ENCODE data around the gene GABBR2.
A peak's percentile ranks its signal among the peaks of the same experiment; 100 is the strongest.
"Not testable (repeated sequence)": the region's sequence is repeated elsewhere in the genome, so short reads cannot be mapped to it uniquely, and the experiment has no call there.

Gene GABBR2

DNA sequence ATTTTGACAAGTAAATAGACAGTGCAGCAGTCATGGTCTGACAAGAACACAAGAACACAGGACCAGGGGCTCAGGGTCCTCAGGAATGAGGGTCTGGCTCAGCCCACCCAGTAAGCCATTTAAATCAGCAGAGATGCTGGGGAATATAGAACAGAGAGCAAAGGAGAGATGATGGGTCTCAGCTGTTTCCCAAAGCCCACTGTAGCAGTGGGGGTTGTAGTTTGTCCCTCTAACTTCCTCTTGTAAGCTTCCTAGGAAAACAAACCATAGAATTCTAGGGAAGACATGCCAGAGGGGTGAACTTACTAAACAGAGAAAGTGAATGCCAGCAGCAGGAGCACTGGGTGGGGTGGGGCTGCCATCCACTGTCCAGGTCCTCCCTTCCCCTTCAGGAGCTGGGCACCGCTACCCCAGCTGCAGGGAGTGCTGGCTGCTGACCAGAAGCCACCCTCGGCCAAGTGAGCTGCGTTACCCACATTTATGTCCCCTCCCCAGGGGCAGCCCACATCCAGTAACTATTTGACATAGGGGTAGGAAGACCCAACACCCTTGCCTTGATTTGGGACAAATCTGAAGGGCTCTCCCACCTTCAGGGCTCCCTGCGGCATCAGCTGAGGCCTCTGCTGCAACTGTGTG is 41.6 kb downstream of the GABBR2 start:
- TF ChIP-seq, protein P1, sequence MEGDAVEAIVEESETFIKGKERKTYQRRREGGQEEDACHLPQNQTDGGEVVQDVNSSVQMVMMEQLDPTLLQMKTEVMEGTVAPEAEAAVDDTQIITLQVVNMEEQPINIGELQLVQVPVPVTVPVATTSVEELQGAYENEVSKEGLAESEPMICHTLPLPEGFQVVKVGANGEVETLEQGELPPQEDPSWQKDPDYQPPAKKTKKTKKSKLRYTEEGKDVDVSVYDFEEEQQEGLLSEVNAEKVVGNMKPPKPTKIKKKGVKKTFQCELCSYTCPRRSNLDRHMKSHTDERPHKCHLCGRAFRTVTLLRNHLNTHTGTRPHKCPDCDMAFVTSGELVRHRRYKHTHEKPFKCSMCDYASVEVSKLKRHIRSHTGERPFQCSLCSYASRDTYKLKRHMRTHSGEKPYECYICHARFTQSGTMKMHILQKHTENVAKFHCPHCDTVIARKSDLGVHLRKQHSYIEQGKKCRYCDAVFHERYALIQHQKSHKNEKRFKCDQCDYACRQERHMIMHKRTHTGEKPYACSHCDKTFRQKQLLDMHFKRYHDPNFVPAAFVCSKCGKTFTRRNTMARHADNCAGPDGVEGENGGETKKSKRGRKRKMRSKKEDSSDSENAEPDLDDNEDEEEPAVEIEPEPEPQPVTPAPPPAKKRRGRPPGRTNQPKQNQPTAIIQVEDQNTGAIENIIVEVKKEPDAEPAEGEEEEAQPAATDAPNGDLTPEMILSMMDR (IDR thresholded peaks at IDR 0.05; ENCODE audit: low read depth, low read length), result no peak
- no peak overlapping the region for H3K4me3 ChIP-seq (replicated peaks in 1 of 2; ENCODE audit: low read depth in 2 of 2, low read length in 2 of 2)
- DNase-seq (ENCODE audit: low read depth in 2 of 2), result no peak

DNA sequence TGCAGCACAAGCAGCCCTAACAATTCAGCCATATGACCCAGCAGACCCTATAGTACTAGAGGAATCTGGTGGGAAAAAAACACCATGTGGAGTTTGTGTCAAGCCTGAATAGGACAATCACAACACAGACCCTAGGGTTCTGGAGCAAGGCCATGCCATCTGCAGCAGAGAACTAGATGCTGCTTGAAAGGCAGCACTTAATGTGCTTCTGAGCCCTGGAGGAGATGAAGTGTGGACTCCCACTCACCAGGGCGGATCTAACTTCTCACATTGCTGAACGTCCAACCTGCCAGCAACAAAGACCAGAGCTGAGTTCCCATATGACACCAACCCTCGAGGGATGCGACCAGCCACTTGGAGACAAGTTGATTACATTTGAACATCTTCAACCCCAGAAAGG is 43.2 kb downstream of the GABBR2 start:
- TF ChIP-seq, protein P1 (IDR thresholded peaks at IDR 0.05; ENCODE audit: low read depth, low read length), result no peak
- H3K4me3 ChIP-seq (replicated peaks in 1 of 2; ENCODE audit: low read depth in 2 of 2, low read length in 2 of 2), result no peak overlapping the region
- DNase-seq (ENCODE audit: low read depth in 2 of 2), result no peak

DNA sequence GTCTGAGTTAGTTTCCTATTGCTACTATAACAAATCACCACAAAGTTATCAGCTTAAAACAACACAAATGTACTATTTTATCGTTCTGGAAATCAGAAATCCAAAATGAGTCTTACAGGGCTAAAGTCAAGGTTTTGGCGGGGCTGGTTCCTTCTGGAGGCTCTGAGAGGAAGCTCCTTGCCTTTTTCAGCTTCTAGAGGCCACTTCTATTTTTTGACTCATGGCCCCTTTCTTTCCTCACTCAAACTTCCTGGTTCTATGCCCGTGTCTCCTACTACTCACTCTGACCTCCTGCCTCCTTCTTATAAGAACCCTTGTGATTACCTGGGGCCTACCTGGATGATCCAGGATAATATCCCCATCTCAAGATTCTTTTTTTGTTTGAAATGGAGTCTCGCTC is 48.2 kb downstream of the GABBR2 start:
- TF ChIP-seq, protein P1 (IDR thresholded peaks at IDR 0.05; ENCODE audit: low read depth, low read length), result no peak
- no peak overlapping the region for H3K4me3 ChIP-seq (replicated peaks in 1 of 2; ENCODE audit: low read depth in 2 of 2, low read length in 2 of 2)
- peak; percentile 21 to 28 for DNase-seq (ENCODE audit: low read depth in 2 of 2)

DNA sequence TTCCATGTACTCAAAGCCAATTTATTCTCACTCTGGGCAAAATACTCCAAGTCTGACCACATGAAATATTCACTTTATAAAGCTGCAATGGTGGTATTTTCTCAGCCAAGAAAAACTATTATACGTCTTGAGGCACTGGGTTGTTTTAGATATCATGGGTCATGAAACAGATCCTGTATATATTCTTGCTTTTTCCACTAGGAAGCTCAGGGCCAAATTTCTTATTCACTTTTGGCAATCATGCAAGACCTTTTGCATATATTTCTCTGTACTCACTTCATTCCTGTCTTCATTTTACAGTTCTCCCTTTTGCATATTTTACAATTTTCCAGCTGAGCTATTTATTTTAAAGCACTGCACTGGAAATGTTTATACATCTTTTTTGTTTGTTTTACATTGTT is 49.8 kb downstream of the GABBR2 start:
- DNase-seq (ENCODE audit: low read depth in 2 of 2), result peak; percentile 52 to 73
- no peak overlapping the region for H3K4me3 ChIP-seq (replicated peaks in 1 of 2; ENCODE audit: low read depth in 2 of 2, low read length in 2 of 2)
- TF ChIP-seq, protein P1 (IDR thresholded peaks at IDR 0.05; ENCODE audit: low read depth, low read length), result no peak

DNA sequence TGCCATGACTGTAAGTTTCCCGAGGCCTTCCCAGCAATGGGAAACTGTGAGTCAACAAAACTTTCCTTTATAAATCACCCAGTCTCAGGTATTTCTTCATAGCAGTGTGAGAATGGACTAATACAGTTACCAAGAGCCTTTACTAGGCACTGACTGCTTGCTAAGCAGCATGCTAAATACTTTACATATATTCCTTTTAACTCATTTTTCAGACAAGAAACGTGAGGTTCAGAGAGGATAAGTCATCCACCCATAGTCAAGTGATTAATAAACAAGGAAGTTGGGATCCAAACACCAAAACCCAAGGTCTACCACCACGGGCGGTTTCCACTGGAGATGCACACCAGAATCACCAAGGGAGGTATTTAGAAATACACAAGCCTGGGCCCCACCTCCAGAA is 50.8 kb downstream of the GABBR2 start:
- H3K4me3 ChIP-seq (replicated peaks in 1 of 2; ENCODE audit: low read depth in 2 of 2, low read length in 2 of 2), result no peak overlapping the region
- TF ChIP-seq, protein P1 (IDR thresholded peaks at IDR 0.05; ENCODE audit: low read depth, low read length), result no peak
- DNase-seq (ENCODE audit: low read depth in 2 of 2), result peak in 1 of 2 donors; percentile 69

DNA sequence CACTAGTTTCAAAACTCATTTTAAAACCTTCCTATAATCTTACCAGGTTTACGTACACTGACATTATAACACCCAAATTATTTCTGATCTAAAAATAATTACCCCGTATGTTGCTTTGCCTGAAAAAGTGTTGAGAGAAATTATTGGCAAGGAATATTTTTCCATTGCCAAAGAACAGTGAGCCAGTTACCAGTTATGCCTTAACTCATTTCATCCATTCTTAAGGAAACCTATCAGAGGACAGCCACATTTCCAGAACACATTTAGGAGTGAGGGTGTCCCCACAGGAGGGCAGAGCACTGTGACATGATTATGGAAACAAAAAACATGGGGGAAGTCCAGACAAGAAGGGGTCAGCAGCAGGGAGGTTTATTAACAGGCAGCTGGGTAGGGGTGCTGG is 52.2 kb downstream of the GABBR2 start:
- no peak overlapping the region for H3K4me3 ChIP-seq (replicated peaks in 1 of 2; ENCODE audit: low read depth in 2 of 2, low read length in 2 of 2)
- TF ChIP-seq, protein P1 (IDR thresholded peaks at IDR 0.05; ENCODE audit: low read depth, low read length), result no peak
- DNase-seq (ENCODE audit: low read depth in 2 of 2), result no peak

DNA sequence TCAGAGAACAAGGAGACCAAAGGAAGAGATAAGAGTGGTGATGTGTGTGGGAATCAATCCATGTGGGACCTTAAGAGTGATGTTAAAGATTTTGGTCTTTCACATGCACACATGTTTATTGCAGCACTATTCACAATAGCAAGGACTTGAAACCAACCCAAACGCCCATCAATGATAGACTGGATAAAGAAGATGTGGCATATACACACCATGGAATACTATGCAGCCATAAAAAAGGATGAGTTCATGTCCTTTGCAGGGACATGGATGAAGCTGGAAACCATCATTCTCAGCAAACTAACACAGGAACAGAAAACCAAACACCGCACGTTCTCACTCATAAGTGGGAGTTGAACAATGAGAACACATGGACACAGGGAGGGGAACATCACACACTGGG is 53.3 kb downstream of the GABBR2 start:
- not testable (repeated sequence) for DNase-seq (ENCODE audit: low read depth in 2 of 2)

More for the DNA sequence above, 53.3 kb downstream of the GABBR2 start:
- not testable (repeated sequence) for H3K4me3 ChIP-seq (replicated peaks in 1 of 2; ENCODE audit: low read depth in 2 of 2, low read length in 2 of 2)
